Activated effector memory CD4-positive, alpha-beta T cell treated with Interleukin-2 at 50 U/mL for 16 hours (primary cell): ENCODE measurements around the gene CPZ.
"Not testable (repeated sequence)": the region's sequence is repeated elsewhere in the genome, so short reads cannot be mapped to it uniquely, and the experiment has no call there.

ENCODE experiments used
- DNase-seq: peaks from one replicate; pipeline ENCODE4 v3.0.0-alpha.2; 2020

CPZ gene

GRCh38 chr4:8557151-8558076 is 35.2 kb upstream of the CPZ start:
- DNase-seq: no peak

DNA sequence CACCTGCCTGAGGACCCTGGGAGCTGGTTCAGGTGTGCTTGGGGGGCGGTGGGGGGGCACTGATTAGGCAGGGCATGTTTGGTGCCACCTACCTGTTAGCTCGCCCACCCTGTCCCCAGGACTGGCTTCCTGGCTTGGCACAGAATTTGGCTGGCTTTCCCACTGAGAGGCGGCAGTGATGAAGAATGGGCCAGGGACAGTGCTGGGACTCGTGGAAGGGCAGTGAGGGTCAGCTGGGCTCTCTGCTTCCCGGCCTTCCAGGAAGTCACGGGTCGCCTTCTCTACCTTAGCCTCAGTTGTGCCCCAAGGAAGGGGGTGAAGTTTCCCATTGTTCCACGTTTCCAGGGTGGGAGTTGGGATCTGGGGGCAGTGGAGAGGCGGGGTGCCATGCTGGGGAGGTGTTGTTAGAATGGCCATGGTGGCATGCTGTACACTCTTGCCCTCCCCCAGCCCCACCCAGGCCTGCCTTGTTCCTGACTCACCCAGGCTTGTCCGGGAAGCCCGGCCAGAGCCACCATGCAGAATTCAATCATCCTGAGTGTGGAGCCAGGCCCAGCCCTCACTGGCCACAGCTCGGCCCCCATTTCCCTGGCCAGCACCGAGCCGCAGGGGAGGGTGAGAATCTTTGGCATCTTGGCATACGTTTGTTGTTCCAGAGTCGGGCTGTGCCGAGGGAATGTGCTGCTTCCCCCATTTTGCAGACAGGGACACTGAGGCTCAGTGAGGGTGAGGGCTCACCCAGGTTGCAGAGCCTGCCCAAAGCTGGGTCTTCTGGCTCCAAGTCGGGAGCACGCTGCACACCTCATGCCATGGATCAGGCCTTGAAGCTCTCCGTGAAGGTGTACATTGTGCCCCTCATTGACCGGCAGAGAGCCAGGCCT is 34.2 kb upstream of the CPZ start:
- DNase-seq: no peak

DNA sequence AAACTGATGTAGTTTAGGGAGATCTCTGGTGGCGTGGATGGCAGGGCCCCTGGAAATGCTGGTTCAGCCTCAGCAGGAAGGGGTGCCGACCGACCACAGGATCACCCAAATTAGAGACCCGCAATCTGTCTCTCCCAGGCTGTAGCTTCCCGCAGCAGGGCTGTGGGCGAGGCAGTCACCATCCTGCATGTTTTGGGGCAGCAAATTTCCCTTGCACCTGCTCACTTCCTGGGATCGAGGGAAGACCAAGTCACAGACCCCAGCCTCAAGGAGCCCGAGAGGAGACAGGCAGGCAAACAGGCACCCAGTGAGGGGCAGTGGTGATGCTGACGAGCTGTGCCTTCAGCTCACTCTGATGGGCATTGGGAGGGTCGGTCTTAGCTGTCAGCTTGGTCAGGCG is 33.6 kb upstream of the CPZ start:
- DNase-seq: no peak

DNA sequence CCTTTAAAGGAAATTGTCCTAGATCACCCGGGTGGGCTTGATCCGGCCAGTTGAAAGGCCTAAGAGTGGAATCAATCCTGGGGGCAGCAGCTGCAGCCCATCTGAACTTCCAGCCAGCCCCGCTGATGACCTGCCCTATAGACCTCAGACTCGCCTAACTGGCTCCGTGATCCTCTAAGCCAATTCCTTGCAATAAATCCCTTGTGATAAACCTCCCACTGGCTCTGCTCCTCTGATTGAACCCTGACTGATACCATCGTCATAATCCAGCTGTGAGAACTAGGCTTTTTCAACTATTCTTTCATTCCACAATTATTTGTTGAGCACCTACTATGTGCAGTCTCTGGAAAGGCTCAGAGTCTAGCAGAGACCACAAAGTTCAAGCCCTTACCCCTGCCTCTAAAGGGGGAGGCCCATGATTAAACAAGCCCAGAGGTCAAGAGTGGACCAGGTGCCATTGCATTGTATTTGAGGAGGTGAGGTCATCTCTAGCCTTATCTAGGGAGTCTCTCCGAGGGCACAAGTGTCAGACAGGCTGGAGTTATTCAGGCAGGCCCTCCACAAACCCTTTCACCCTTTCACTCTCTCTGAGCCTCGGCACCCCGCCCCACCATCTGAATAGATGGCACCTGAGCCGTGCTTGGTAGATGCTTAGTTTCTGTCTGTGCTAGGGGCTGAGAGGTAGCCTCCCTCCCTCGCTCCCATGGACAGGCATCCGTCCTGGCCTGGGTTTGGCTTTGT is 32.9 kb upstream of the CPZ start:
- DNase-seq: no peak

GRCh38 chr4:8560265-8561047 is 32.1 kb upstream of the CPZ start:
- no peak for DNase-seq

GRCh38 chr4:8564595-8564994 is 28.0 kb upstream of the CPZ start:
- DNase-seq: no peak

DNA sequence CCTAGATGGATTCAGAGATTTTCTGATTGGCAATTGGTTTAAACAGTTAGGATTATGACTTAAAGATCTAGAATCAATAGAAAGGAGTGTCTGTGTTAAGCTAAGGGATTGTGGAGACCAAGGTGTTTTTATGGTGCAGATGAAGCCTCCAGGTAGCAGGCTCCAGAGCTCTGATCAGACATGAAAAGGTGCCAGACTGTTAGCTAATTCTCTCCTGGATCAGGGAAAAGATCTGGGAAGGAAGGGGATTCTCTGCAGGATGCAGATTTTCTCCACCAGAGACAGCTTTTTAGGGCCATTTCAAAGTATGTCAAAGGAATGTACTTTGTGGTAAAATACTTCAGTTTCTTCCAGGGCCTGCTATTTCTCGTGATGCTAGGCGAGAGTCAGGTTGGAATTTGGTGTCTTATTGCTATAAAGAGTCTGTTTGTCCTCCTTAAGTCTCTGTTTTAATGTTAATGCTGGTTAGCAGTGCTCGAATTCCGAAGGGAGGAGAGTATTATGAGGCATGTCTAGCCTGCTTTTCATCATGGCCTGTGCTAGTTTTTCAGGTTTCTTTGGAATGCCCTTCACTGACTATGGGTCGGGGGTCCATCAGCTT is 24.4 kb upstream of the CPZ start:
- DNase-seq: no peak

DNA sequence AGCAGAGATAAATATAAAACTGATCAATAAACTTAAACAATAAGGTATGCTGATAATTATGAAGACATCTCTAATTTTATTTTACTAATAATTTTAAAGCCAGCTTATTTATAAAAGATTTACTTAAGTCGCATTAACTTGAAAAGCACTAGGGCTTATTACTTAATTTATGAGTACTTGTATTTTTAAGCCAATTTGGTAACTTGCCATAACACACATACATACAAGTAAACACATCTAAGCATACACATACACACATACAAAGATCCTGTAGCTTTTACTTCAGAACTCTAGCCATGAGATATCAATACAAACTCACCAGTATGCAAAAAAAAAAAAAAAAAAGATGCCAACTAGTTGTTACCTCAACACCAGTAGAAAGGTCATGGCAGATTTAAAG is 22.4 kb upstream of the CPZ start:
- no peak for DNase-seq

DNA sequence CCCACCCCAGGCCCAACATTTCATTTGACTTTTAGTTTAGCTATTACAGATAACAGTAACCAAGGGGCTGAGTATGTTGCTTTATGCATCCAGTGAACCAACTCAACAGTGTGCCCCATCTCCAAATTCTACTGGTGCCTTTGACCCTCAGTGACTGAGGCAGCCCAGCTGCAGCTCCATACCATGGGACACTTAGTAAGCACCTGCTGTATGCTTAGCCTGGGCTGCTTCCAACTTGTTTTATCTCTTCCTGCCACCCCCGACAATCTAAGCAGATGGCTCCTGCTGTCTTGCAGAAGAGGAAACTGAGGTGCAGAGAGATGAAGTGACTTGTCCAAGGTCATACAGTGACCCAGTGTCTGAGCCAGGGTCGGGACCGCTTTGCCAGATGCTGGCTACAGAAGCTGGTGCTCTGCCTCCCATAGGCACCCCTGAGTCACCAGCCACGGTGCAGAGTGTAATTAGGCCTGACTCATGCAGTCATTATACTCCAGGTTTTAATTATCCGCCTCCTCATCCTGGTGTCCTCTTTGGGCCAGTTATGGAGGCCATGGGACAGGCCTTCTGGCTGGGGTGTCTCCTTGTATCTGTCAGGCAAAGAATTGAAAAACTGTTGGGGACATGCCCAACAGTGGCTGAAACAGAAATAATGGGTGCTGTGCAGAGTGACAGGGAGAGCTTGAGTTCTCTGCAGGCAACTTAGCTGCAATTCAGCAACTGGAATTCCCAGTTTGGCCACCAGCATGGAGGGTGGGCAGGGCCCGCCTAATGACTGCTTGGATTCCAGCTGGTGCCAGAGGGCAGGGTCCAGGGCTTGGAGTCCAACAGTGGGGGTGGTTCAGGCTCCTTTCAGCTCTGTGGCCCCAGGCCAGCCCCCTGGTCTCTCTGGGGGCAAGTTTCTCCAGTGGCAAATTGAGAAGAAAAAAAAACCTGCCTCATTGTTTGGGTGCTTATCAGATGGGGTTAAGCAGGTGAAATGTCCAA is 20.6 kb upstream of the CPZ start:
- DNase-seq: no peak

GRCh38 chr4:8573266-8573665 is 19.3 kb upstream of the CPZ start:
- DNase-seq: no peak

DNA sequence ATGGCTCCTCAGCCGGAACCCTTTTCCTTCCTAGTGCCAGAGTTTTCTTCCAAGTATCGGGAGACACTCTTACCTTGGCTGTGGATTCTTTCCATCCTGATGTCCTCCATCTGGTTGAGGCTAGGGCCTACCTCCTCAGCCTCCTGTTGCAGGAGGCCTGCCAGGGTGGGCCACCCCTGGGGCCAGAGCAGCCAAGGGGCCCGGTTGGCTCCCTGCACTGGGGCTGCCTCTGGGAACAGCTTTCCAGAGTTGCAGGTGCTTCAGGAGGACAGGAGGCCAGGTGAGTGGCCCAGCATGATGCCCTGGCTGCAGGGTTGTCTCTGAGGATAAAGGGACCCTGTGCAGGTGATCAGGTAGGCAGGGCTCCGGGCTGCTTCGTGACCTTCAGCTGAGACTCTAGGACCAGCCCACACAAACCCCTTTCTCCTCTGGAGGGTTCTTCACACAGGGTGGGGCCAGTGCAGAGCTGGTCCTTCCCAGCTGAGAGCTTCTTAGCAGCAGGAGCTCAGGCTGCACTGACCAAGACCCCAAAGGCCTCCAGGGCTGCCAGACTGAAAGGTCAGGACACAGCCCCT is 17.7 kb upstream of the CPZ start:
- DNase-seq: no peak

DNA sequence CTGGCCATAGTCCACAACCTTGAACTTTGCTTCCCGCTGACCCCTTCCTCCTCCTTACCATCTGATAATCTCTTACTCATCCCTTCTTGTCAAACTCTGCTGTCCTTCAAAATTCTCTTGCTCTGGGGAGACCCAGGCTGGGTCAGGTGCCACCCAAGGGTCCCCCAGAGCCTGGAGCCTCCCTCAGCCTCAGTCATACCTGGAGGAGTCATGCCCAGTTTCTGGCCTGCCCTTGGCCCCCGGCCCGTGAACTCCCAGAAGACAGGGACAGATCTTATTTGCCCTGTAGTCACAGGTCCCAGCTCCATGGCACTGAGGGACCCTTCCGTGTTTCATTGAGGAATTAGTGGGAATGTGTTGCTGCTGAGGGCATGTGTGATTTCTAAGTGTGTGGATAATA is 17.1 kb upstream of the CPZ start:
- DNase-seq: no peak

GRCh38 chr4:8576591-8576990 is 16.0 kb upstream of the CPZ start:
- not testable (repeated sequence) for DNase-seq

GRCh38 chr4:8577046-8577445 is 15.5 kb upstream of the CPZ start:
- DNase-seq: no peak

- DNase-seq: no peak
Measured at GRCh38 chr4:8577972-8578371, 14.6 kb upstream of the CPZ start.

DNA sequence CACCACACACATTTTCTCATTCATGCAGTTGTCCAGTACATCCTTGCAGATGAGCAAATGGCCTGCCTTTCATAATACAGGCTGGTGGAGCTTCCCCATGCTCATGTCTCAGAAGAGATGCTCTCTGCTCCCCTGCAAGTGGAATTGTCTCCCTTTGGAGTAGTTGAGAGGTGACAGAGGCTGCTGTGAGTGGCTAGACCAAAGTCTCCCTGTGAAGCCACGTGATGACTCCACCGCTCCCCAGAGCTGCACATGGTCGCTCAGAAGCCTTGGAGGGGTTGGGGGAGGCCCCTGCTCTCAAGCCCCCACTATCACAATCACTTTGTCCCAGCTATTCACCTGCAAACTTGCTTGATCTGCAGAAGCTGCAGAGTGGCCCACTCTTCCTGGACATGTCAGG is 13.8 kb upstream of the CPZ start:
- DNase-seq: no peak

DNA sequence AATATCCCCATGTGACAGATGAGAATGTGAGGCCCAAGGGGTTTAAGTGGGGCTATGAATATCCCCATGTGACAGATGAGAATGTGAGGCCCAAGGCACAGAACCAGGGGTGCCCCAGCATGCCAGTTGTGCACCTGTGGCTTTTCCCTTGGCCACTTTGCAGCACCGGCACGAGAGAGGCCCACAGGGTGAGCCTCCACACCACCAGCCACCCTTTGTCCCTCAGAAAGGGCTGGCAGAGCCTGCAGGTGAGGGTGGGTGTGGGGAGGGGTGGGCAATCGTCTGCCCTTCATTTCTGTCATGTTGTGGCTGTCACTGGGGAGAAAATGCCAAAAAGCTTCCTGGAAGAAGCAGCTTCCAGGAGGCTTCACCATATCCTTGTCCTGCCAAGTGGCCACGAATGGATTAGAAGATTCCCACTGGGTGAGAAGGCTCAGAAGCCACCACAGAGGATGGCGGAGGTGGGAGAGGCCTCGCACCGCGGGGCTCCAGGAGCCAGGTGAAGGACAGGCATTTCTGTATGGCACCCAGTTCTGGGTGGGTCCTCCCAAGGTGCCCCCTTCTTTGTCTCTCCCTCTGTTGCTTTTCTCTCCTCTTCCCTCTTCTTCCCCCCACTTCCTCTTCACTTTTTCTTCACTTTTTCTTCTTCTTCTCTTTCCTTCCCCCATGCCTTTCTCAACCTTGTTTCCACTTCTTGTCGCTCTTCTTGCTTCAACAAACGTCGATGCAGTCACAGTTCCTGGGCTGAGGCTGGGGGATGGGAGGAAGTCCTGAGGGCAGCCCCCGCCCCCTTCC is 12.8 kb upstream of the CPZ start:
- no peak for DNase-seq

DNA sequence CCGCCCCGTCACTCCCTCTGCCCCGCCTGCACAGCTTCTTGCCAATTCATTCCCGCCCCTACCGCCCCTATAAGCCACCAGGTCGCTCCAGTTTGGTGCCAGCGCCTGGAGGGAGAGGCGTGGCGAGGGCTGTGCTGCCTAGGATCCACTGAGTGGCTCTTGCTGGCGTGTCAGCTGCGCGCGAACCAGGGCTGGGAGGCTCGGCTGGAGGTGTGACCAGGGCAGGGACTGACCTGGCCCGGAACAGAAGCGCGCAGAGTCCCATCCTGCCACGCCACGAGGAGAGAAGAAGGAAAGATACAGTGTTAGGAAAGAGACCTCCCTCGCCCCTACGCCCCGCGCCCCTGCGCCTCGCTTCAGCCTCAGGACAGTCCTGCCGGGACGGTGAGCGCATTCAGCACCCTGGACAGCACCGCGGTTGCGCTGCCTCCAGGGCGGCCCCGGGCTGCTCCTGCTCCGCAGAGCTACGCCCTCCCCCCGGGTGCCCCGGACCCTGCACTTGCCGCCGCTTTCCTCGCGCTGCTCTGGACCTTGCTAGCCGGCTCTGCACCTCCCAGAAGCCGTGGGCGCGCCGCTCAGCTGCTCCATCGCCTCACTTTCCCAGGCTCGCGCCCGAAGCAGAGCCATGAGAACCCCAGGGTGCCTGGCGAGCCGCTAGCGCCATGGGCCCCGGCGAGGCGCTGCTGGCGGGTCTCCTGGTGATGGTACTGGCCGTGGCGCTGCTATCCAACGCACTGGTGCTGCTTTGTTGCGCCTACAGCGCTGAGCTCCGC is 12.1 kb upstream of the CPZ start, which contains the start of gene GPR78:
TSS of gene GPR78 (plus strand) at position 72 of the 773 bp plus-strand sequence. CDS start at position 663, 591 bp downstream.
- DNase-seq: no peak
